Smooth muscle cell (in vitro differentiated cells): ENCODE data around the gene REXO4. TPM values are rescaled to one million over a fixed set of nuclear protein-coding genes. Genes with fewer than 3 reads are reported as not detected.

Source experiments
- DNase-seq: peaks from one replicate; lab custom pipeline; 2025; ENCODE audit not compliant: unreplicated experiment; lab: John Stamatoyannopoulos, UW
- H2AFZ ChIP-seq: fragments of 200-600 bp; sonication (generic); 2 replicates; pipeline ENCODE4 v1.6.0; 2016; ENCODE audit warnings: antibody characterized with exemption, low read depth, mild to moderate bottlenecking
- H3F3A ChIP-seq: fragments of 200-600 bp; sonication (generic); 2 replicates; pipeline ENCODE4 v1.6.0; 2017; ENCODE audit warnings: antibody characterized with exemption, low read depth
- H3K27ac ChIP-seq: fragments of 200-600 bp; sonication (generic); 2 replicates; pipeline ENCODE4 v1.5.1; 2016; ENCODE audit warnings: low read depth, mild to moderate bottlenecking
- H3K27me3 ChIP-seq: fragments of 200-600 bp; sonication (generic); 2 replicates; pipeline ENCODE4 v1.6.1; 2016; ENCODE audit warnings: low read depth, mild to moderate bottlenecking
- H3K36me3 ChIP-seq: fragments of 200-600 bp; sonication (generic); 2 replicates; pipeline ENCODE4 v1.5.1; 2016; ENCODE audit warnings: low read depth
- H3K4me1 ChIP-seq: fragments of 200-600 bp; sonication (generic); 2 replicates; pipeline ENCODE4 v1.5.1; 2016; ENCODE audit warnings: low read depth
- H3K4me2 ChIP-seq: fragments of 200-600 bp; sonication (generic); 2 replicates; pipeline ENCODE4 v1.6.0; 2016; ENCODE audit warnings: mild to moderate bottlenecking
- H3K4me3 ChIP-seq: fragments of 200-600 bp; sonication (generic); 2 replicates; pipeline ENCODE4 v1.5.1; 2016; ENCODE audit warnings: mild to moderate bottlenecking
- H3K79me2 ChIP-seq: fragments of 200-600 bp; sonication (generic); 2 replicates; pipeline ENCODE4 v1.6.0; 2016; ENCODE audit warnings: low read depth, mild to moderate bottlenecking
- H3K9ac ChIP-seq: fragments of 200-600 bp; sonication (generic); 2 replicates; pipeline ENCODE4 v1.6.0; 2016; ENCODE audit warnings: low read depth
- H3K9me3 ChIP-seq: fragments of 200-600 bp; sonication (generic); replicated peaks from 2 replicates; pipeline ENCODE4 v1.5.1; 2016; ENCODE audit warnings: low read depth
- H4K20me1 ChIP-seq: fragments of 200-600 bp; sonication (generic); 2 replicates; pipeline ENCODE4 v1.6.0; 2016; ENCODE audit warnings: low read depth
- CTCF ChIP-seq: fragments of 200-600 bp; sonication (generic); IDR thresholded peaks from 2 replicates; pipeline ENCODE4 v1.5.1; 2017; ENCODE audit warnings: borderline replicate concordance, mild to moderate bottlenecking, antibody characterized with exemption; ENCODE audit not compliant: insufficient read depth, poor library complexity, severe bottlenecking
- WGBS: methylation state at CpG from one replicate; pipeline ENCODE4 v1.1.7; 2016; ENCODE audit warnings: low lambda C conversion rate; 5-methylcytosine and 5-hydroxymethylcytosine counted together
- polyA plus RNA-seq: library from polyadenylated mRNA; unstranded; fragments of >200 nt; fragmentation: Nextera tagmentation; extraction: Ambion mirVana; gene quantifications from 2 replicates; pipeline ENCODE4 v1.2.1, GENCODE V29; 2016
- total RNA-seq: library from RNA; depleted of rRNA; stranded (reverse); fragments of >200 nt; gene quantifications from 2 replicates; pipeline ENCODE4 v1.2.3, GENCODE V29; 2014

Gene REXO4
- total and polyA plus RNA-seq, 2 experiments from 2014 or later = 11.5 to 18.5 TPM

GRCh38 chr9:133443982-133444381 is 26.2 kb upstream of the REXO4 start:
- no peaks in the 10 kb centered on the region for H3F3A ChIP-seq
- 67% methylated on average over 8 of the region's 8 CpGs for WGBS
- H3K27me3 ChIP-seq = no peaks in the 10 kb centered on the region
- no peaks in the 10 kb centered on the region for H3K36me3 ChIP-seq
- H3K79me2 ChIP-seq = no peaks in the 10 kb centered on the region
- H3K4me1 ChIP-seq = no peaks in the 10 kb centered on the region
- no peaks in the 10 kb centered on the region for H3K9me3 ChIP-seq
- no peak overlapping the region for H3K4me3 ChIP-seq
- no peak overlapping the region for H3K9ac ChIP-seq
- TF ChIP-seq CTCF = no peak
- H3K27ac ChIP-seq = no peak overlapping the region
- DNase-seq = no peak
- H4K20me1 ChIP-seq = no peaks in the 10 kb centered on the region
- no peak overlapping the region for H3K4me2 ChIP-seq
- no peak overlapping the region for H2AFZ ChIP-seq

- no peak for TF ChIP-seq CTCF
- no peaks in the 10 kb centered on the region for H3F3A ChIP-seq
- 88% methylated on average over 10 of the region's 15 CpGs for WGBS
- no peaks in the 10 kb centered on the region for H3K27me3 ChIP-seq
- no peak overlapping the region for H3K4me3 ChIP-seq
- H3K79me2 ChIP-seq = no peaks in the 10 kb centered on the region
- no peaks in the 10 kb centered on the region for H3K4me1 ChIP-seq
- H3K9ac ChIP-seq = no peak overlapping the region
- no peaks in the 10 kb centered on the region for H3K36me3 ChIP-seq
- H3K9me3 ChIP-seq = no peaks in the 10 kb centered on the region
- H2AFZ ChIP-seq = no peak overlapping the region
- H4K20me1 ChIP-seq = no peaks in the 10 kb centered on the region
- no peak overlapping the region for H3K27ac ChIP-seq
- DNase-seq = no peak
- no peak overlapping the region for H3K4me2 ChIP-seq
Measured at GRCh38 chr9:133443248-133443647, 25.4 kb upstream of the REXO4 start.

- no peaks in the 10 kb centered on the region for H3F3A ChIP-seq
- H3K27ac ChIP-seq = no peak overlapping the region
- no peaks in the 10 kb centered on the region for H4K20me1 ChIP-seq
- H3K9ac ChIP-seq = no peak overlapping the region
- H3K4me3 ChIP-seq = no peak overlapping the region
- no peaks in the 10 kb centered on the region for H3K9me3 ChIP-seq
- H3K27me3 ChIP-seq = no peaks in the 10 kb centered on the region
- no peaks in the 10 kb centered on the region for H3K36me3 ChIP-seq
- DNase-seq = no peak
- no peak overlapping the region for H3K4me2 ChIP-seq
- 90% methylated on average over 5 of the region's 5 CpGs for WGBS
- no peak overlapping the region for H2AFZ ChIP-seq
- H3K4me1 ChIP-seq = no peaks in the 10 kb centered on the region
- TF ChIP-seq CTCF = no peak
- H3K79me2 ChIP-seq = no peaks in the 10 kb centered on the region
Measured at GRCh38 chr9:133441571-133441970, 23.8 kb upstream of the REXO4 start.

- DNase-seq = no peak
- Histone ChIP-seq H3K36me3 (no peaks in the 10 kb centered on the region), H3K4me1 (no peaks in the 10 kb centered on the region), H4K20me1 (no peaks in the 10 kb centered on the region), H3K27ac (no peak overlapping the region), H3K9ac (no peak overlapping the region), H3K27me3 (no peaks in the 10 kb centered on the region), H2AFZ (no peak overlapping the region), H3K79me2 (no peaks in the 10 kb centered on the region), H3K9me3 (no peaks in the 10 kb centered on the region), H3K4me3 (no peak overlapping the region), H3K4me2 (no peak overlapping the region), H3F3A (no peaks in the 10 kb centered on the region)
- 92% methylated on average over 12 of the region's 12 CpGs for WGBS
- TF ChIP-seq CTCF = no peak
Measured at GRCh38 chr9:133440874-133441273, 23.1 kb upstream of the REXO4 start.
